HepG2 (cell line): Measurements from ENCODE around the gene CFAP221. TPM values are rescaled to one million over a fixed set of nuclear protein-coding genes. Genes with fewer than 3 reads are reported as not detected.

Experiments
- ARNT2 ChIP-seq: sonication (generic); formaldehyde crosslinking; IDR thresholded peaks from 2 replicates; pipeline ENCODE4 v1.8.0; 2022; ENCODE audit warnings: mild to moderate bottlenecking, low read depth, missing genetic modification reagents, moderate library complexity
- ATRX ChIP-seq: sonication (generic); formaldehyde crosslinking; IDR thresholded peaks from 2 replicates; pipeline ENCODE4 v1.4.0; 2020; ENCODE audit warnings: missing genetic modification reagents, borderline replicate concordance
- FOXC1 ChIP-seq: sonication (generic); formaldehyde crosslinking; IDR thresholded peaks from 2 replicates; pipeline ENCODE4 v1.8.0; 2022; ENCODE audit warnings: mild to moderate bottlenecking, missing genetic modification reagents, borderline replicate concordance
- FOXM1 ChIP-seq: sonication (generic); formaldehyde crosslinking; IDR thresholded peaks from 2 replicates; pipeline ENCODE4 v1.5.0; 2020; ENCODE audit warnings: missing genetic modification reagents
- GLI4 ChIP-seq: sonication (generic); formaldehyde crosslinking; IDR thresholded peaks from 2 replicates; pipeline ENCODE4 v1.5.1; 2020; ENCODE audit warnings: missing genetic modification reagents, mild to moderate bottlenecking, moderate library complexity, borderline replicate concordance
- HDAC2 ChIP-seq: sonication (generic); formaldehyde crosslinking; IDR thresholded peaks from 2 replicates; pipeline ENCODE4 v1.4.0; 2020; ENCODE audit warnings: missing genetic modification reagents
- HNRNPLL ChIP-seq: fragments of 200-400 bp; formaldehyde crosslinking; IDR thresholded peaks from 2 replicates; pipeline ENCODE4 v1.6.1; 2017; ENCODE audit warnings: mild to moderate bottlenecking, low read depth, low read length; ENCODE audit not compliant: poor library complexity, severe bottlenecking
- IRX3 ChIP-seq: sonication (generic); formaldehyde crosslinking; IDR thresholded peaks from 2 replicates; pipeline ENCODE4 v1.8.1; 2023; ENCODE audit warnings: mild to moderate bottlenecking, low read depth, missing genetic modification reagents, borderline replicate concordance
- PHF20 ChIP-seq: sonication (generic); formaldehyde crosslinking; IDR thresholded peaks from 2 replicates; pipeline ENCODE4 v1.5.0; 2020; ENCODE audit warnings: mild to moderate bottlenecking, missing genetic modification reagents
- ZBED4 ChIP-seq: sonication (generic); formaldehyde crosslinking; IDR thresholded peaks from 2 replicates; pipeline ENCODE4 v1.4.0; 2020; ENCODE audit warnings: missing genetic modification reagents, borderline replicate concordance
- ZBTB42 ChIP-seq: sonication (generic); formaldehyde crosslinking; IDR thresholded peaks from 2 replicates; pipeline ENCODE4 v1.5.0; 2020; ENCODE audit warnings: mild to moderate bottlenecking, missing genetic modification reagents
- ZNF121 ChIP-seq: sonication (generic); formaldehyde crosslinking; IDR thresholded peaks from 2 replicates; pipeline ENCODE4 v1.5.0; 2020; ENCODE audit warnings: mild to moderate bottlenecking, missing genetic modification reagents
- ZNF224 ChIP-seq: sonication (generic); formaldehyde crosslinking; IDR thresholded peaks from 2 replicates; pipeline ENCODE4 v1.5.0; 2020; ENCODE audit warnings: mild to moderate bottlenecking, missing genetic modification reagents
- ZNF234 ChIP-seq: sonication (generic); formaldehyde crosslinking; conservative IDR thresholded peaks from 2 replicates; pipeline ENCODE4 v1.5.1; 2020; ENCODE audit warnings: mild to moderate bottlenecking, missing genetic modification reagents
- ZNF274 ChIP-seq: sonication (generic); formaldehyde crosslinking; IDR thresholded peaks from 2 replicates; pipeline ENCODE4 v1.5.1; 2020; ENCODE audit warnings: mild to moderate bottlenecking, missing genetic modification reagents
- ZNF275 ChIP-seq: sonication (generic); formaldehyde crosslinking; IDR thresholded peaks from 2 replicates; pipeline ENCODE4 v1.8.0; 2022; ENCODE audit warnings: missing genetic modification reagents, mild to moderate bottlenecking, inconsistent platforms, borderline replicate concordance
- ZNF619 ChIP-seq: sonication (generic); formaldehyde crosslinking; IDR thresholded peaks from 2 replicates; pipeline ENCODE4 v1.4.0; 2020; ENCODE audit warnings: mild to moderate bottlenecking, missing genetic modification reagents
- ZNF687 ChIP-seq: sonication (generic); formaldehyde crosslinking; IDR thresholded peaks from 2 replicates; pipeline ENCODE4 v1.5.1; 2020; ENCODE audit warnings: mild to moderate bottlenecking, missing genetic modification reagents, moderate library complexity
- ZNF747 ChIP-seq: sonication (generic); formaldehyde crosslinking; IDR thresholded peaks from 2 replicates; pipeline ENCODE4 v1.8.1; 2023; ENCODE audit warnings: missing genetic modification reagents, mild to moderate bottlenecking, borderline replicate concordance
- ZNF781 ChIP-seq: sonication (generic); formaldehyde crosslinking; IDR thresholded peaks from 2 replicates; pipeline ENCODE4 v1.5.1; 2020; ENCODE audit warnings: borderline replicate concordance, mild to moderate bottlenecking, missing genetic modification reagents; ENCODE audit errors: not compliant biosample characterization
- polyA plus RNA-seq, 8 experiments: library from polyadenylated mRNA; depleted of rRNA in 3 of 8; stranded (reverse) in 7 of 8; unstranded in 1 of 8; fragments of >200 nt; fragmentation: Illumina TruSeq in 4 of 8; extraction: Trizol in 4 of 8; gene quantifications; 2 replicates each; pipeline versions ENCODE4 v1.2.1 to v1.2.3, GENCODE V29; 2011 to 2016; ENCODE audit warnings: low read depth in 4 of 8, missing spikeins in 1 of 8, mixed read lengths in 1 of 8; ENCODE audit not compliant: insufficient read depth in 1 of 8
- total RNA-seq, 5 experiments: library from RNA; depleted of rRNA; stranded (reverse); fragments of >200 nt; fragmentation: Illumina TruSeq; extraction: Trizol; gene quantifications; 2 replicates each; pipeline ENCODE4 v1.2.3, GENCODE V29; 2016; ENCODE audit warnings: low read depth in 1 of 5

The CFAP221 gene
- total and polyA plus RNA-seq, 2 of the 13 experiments (the other 11 are each of a cell fraction or from before 2014, with no cell fraction given): not detected

DNA sequence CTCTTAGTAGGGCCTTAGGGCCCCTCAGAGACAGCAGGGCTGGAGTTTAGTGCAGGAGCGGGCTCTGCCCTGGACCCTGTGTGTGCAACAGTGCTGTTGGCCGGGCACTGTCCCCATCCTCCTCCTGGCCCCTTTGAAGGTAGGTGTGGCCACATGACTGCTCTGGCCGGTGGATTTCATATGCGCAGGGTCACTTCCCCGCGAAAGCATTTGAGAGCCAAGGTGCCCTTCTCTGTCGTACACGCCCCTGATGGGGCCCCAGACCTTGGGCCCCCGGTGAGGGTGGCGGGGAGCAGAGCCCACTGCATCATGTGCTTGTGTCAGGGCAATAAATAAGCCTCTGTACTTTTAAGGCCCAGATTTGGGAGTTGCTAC, 150.2 kb downstream of the CFAP221 start (continued):
- peak; percentile 54 for TF ChIP-seq ZNF687 (CRISPR knock-in tag)
- TF ChIP-seq ZNF619 (CRISPR knock-in tag): 0 out of 2 replicates have a peak, but pooled peaks have one; percentile 27
- TF ChIP-seq GLI4 (CRISPR knock-in tag): no peak
- TF ChIP-seq ARNT2: 0 out of 2 replicates have a peak, but pooled peaks have one; percentile 39
- TF ChIP-seq ZBED4: no peak
- TF ChIP-seq ZNF747 (CRISPR knock-in tag): no peak
- peak; percentile 25 for TF ChIP-seq HNRNPLL
- TF ChIP-seq ZNF234 (CRISPR knock-in tag): no peak
- TF ChIP-seq IRX3 (CRISPR knock-in tag): no peak
- TF ChIP-seq ZBTB42 (CRISPR knock-in tag): no peak
- peak; percentile 41 for TF ChIP-seq ZNF781 (CRISPR knock-in tag)
- TF ChIP-seq ZNF121: no peak
- TF ChIP-seq ATRX: no peak
- TF ChIP-seq FOXC1: peak; percentile 6; the same call in 1 of the 2 replicates
- no peak for TF ChIP-seq HDAC2 (CRISPR knock-in tag)
- TF ChIP-seq PHF20 (CRISPR knock-in tag): no peak
- no peak for TF ChIP-seq FOXM1
- TF ChIP-seq ZNF224: 0 out of 2 replicates have a peak, but pooled peaks have one; percentile 9
- peak; percentile 62; the same call in 1 of the 2 replicates for TF ChIP-seq ZNF274 (CRISPR knock-in tag)
- TF ChIP-seq ZNF275 (CRISPR knock-in tag): no peak
